A673 (cell line): ENCODE data around the gene ZFYVE9. TPM values are rescaled to one million over a fixed set of nuclear protein-coding genes. Genes with fewer than 3 reads are reported as not detected.
A peak's percentile ranks its signal among the peaks of the same experiment; 100 is the strongest.

Source experiments
- BruUV-seq: library from RNA; stranded (reverse); fragments of 400-500 nt; replicated peaks from 2 replicates; lab custom pipeline; 2021; lab: Mats Ljungman, UMichigan
- CTCF ChIA-PET: fragments of 300-600 bp; sonication (Branson Sonifier 250); formaldehyde crosslinking; loops from one replicate; lab custom pipeline; 2022; ENCODE audit warnings: antibody characterized with exemption; lab: Charles Lee
- POLR2A ChIA-PET: fragments of 300-600 bp; sonication (Branson Sonifier 250); formaldehyde crosslinking; loops from one replicate; lab custom pipeline; 2022; ENCODE audit warnings: antibody characterized with exemption; ENCODE audit not compliant: low non-redundant PET; lab: Charles Lee
- DNase-seq: peaks from one replicate; pipeline ENCODE4 v3.0.0-alpha.2; 2015; ENCODE audit warnings: low spot score
- H3K27ac ChIP-seq: fragments of 200-600 bp; sonication (generic); 2 replicates; pipeline ENCODE4 v1.5.1; 2016; ENCODE audit warnings: mixed run types, low read depth, mild to moderate bottlenecking, mixed read lengths, antibody characterized with exemption, low read length; ENCODE audit not compliant: poor library complexity, severe bottlenecking
- H3K27me3 ChIP-seq: fragments of 200-600 bp; sonication (generic); replicated peaks from 2 replicates; pipeline ENCODE4 v1.6.1; 2017; ENCODE audit warnings: mixed run types, low read depth, mild to moderate bottlenecking, mixed read lengths, antibody characterized with exemption, low read length; ENCODE audit not compliant: insufficient read depth, poor library complexity
- H3K36me3 ChIP-seq: fragments of 200-600 bp; sonication (generic); 2 replicates; pipeline ENCODE4 v1.6.1; 2016; ENCODE audit warnings: mixed run types, mild to moderate bottlenecking, mixed read lengths, antibody characterized with exemption, low read length; ENCODE audit not compliant: insufficient read depth, poor library complexity, severe bottlenecking
- H3K4me1 ChIP-seq: fragments of 200-600 bp; sonication (generic); 2 replicates; pipeline ENCODE4 v1.6.1; 2017; ENCODE audit warnings: mixed run types, mild to moderate bottlenecking, mixed read lengths, antibody characterized with exemption, low read length; ENCODE audit not compliant: insufficient read depth, poor library complexity, severe bottlenecking
- H3K4me3 ChIP-seq: fragments of 200-600 bp; sonication (generic); 2 replicates; pipeline ENCODE4 v1.5.1; 2016; ENCODE audit warnings: low read depth, mixed run types, mild to moderate bottlenecking, mixed read lengths, low read length; ENCODE audit not compliant: poor library complexity, severe bottlenecking
- H3K9me3 ChIP-seq: fragments of 200-600 bp; sonication (generic); 2 replicates; pipeline ENCODE4 v1.6.1; 2016; ENCODE audit warnings: mixed run types, low read depth, mild to moderate bottlenecking, mixed read lengths, antibody characterized with exemption, low read length; ENCODE audit not compliant: poor library complexity, severe bottlenecking
- EZH2 ChIP-seq: fragments of 200-600 bp; sonication (generic); IDR thresholded peaks from 2 replicates; pipeline ENCODE4 v1.6.1; 2017; ENCODE audit warnings: borderline replicate concordance, low read depth, mild to moderate bottlenecking, mixed read lengths, antibody characterized with exemption, low read length; ENCODE audit not compliant: poor library complexity, severe bottlenecking
- intact Hi-C: fragments of 100-400 bp; cut with micrococcal nuclease; formaldehyde crosslinking; loops from one replicate; pipeline ENCODE4 v1.10.0; 2022; ENCODE audit not compliant: unreplicated experiment
- total RNA-seq: library from RNA; stranded (reverse); gene quantifications from 2 replicates; pipeline ENCODE4 v1.2.3, GENCODE V29; 2021
- TF ChIP-seq, protein P1 (sequence below): fragments of 300-800, 200-600 bp; sonication (generic); conservative IDR thresholded peaks from 2 replicates; pipeline ENCODE4 v1.5.1; 2017; ENCODE audit warnings: low read depth, mild to moderate bottlenecking, antibody characterized with exemption, low read length, moderate library complexity, mixed read lengths

Gene ZFYVE9
- total RNA-seq, 1 experiment from 2014 or later = 19.6 TPM

DNA sequence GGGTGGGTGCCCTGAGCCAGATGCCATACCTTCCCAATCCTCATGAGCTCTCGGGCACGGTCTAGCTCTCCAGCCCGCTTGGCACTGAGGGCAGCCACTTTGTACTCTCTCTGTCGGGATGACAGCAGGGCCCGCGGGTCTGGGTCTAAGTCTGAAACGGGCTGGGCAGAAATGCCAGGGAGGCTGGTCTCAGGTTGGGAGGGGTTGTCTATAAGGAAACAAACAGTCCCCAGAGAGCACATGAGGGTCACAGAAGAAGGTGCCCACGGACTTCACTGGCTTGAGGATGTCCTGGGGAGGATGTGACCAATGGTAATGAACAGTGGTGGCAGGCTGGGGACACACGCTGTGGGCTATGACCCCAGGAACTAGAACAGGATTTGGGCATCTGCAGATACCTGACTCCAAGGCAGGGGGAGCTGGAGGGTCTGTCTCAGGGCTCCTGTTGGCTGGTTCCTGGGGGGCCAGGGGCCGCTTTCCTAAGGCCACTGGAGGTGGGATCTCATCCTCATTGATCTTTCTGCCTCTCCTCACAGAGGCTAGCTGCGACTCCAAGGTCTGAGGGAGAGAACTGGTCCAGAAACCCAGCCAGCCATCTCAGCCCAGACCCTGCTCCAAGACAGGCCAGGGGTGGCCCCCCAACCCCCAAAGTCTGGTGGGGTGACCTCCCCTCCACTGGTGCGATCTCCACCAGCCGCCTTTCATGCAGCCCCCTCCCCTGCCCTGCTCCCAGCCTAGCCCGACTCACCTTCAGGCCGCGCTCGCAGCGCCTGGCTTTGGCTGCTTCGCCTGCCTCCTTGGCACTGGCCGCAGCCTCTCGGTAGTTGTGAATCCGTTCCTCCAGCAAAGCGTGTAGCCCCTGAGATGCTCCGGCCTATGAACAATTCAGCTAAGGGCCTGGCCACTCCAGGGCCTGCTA lies 218.0 kb downstream of the ZFYVE9 start:
- DNase-seq = no peak
- Histone ChIP-seq H3K27me3 (no peaks in the 10 kb centered on the region), H3K36me3 (peaks cover 77% of the 10 kb centered on the region), H3K4me1 (peaks cover 8% of the 10 kb centered on the region), H3K9me3 (no peaks in the 10 kb centered on the region), H3K27ac (no peak overlapping the region), H3K4me3 (no peak overlapping the region)
- CTCF ChIA-PET = no interaction called here
- no TSS peak for BruUV-seq
- intact Hi-C loops = loop anchor here (10.0 kb wide), 1 partner anchor 325 kb away; no protein-coding TSS in a partner anchor
- TF ChIP-seq, protein P1, sequence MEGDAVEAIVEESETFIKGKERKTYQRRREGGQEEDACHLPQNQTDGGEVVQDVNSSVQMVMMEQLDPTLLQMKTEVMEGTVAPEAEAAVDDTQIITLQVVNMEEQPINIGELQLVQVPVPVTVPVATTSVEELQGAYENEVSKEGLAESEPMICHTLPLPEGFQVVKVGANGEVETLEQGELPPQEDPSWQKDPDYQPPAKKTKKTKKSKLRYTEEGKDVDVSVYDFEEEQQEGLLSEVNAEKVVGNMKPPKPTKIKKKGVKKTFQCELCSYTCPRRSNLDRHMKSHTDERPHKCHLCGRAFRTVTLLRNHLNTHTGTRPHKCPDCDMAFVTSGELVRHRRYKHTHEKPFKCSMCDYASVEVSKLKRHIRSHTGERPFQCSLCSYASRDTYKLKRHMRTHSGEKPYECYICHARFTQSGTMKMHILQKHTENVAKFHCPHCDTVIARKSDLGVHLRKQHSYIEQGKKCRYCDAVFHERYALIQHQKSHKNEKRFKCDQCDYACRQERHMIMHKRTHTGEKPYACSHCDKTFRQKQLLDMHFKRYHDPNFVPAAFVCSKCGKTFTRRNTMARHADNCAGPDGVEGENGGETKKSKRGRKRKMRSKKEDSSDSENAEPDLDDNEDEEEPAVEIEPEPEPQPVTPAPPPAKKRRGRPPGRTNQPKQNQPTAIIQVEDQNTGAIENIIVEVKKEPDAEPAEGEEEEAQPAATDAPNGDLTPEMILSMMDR = no peak
- no peak for TF ChIP-seq EZH2
- POLR2A ChIA-PET = interaction anchor here (0.6 kb wide), 1 partner anchor 177 kb away, joined by 6 read pairs; no protein-coding TSS in a partner anchor

DNA sequence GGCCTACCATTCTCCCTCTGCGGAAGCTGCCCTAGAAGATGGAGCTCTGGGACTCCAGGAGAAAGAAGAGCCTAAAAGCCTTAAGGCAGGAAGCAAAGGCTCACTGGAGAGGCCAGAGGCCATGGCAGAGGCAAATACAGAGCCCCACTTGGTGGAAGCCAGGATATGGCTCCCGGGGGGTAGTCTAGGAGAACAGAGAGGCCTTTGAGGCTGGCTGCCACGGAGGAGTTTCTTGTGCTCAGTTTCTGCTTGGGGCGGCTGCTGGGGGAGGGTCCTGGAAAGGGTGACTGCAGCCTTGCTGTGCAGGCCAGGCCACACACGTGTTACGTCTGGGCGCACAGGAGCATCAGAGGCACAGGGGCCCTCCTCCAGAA lies 218.7 kb downstream of the ZFYVE9 start:
- Histone ChIP-seq H3K27me3 (no peaks in the 10 kb centered on the region), H3K4me3 (no peak overlapping the region), H3K36me3 (peaks cover 70% of the 10 kb centered on the region), H3K27ac (no peak overlapping the region), H3K4me1 (peaks cover 12% of the 10 kb centered on the region), H3K9me3 (no peaks in the 10 kb centered on the region)
- intact Hi-C loops = loop anchor here (10.0 kb wide), 1 partner anchor 324 kb away; no protein-coding TSS in a partner anchor
- ChIA-PET POLR2A (interaction anchor here (0.6 kb wide), 1 partner anchor 178 kb away, joined by 6 read pairs; no protein-coding TSS in a partner anchor), CTCF (no interaction called here)
- no peak for DNase-seq
- TF ChIP-seq, protein P1 = no peak
- no peak for TF ChIP-seq EZH2
- BruUV-seq = no TSS peak

DNA sequence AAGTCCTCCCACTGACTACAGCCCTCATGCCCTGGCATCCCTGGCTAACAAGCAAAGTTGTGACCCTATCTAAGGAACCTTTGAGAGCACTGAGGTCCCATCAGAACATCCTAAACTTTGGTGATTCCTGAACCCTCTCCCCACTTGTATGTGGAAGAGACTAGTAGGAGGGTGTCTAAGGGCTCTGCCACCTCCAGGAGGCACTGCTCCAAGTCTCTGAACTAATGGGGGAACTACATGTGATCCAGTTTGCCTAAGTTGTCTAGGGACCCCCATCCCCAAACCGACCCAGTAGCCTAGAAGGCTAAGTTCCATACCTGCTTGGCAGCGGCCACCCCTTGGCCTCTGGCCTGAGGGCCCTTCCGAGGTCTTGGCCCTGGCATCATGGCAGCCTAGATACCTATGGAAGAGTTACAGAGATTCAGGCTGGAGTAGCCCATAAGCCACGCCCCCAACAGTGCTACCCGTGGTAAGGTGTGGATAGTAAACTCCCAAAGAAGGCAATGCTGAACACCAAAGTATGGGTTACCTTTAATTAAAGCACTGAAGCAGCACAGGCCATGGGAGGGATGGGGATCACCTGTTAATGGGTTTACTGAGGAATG lies 222.4 kb downstream of the ZFYVE9 start:
- peaks cover 12% of the 10 kb centered on the region for H3K4me1 ChIP-seq
- intact Hi-C loops = loop anchor here (10.0 kb wide), 1 partner anchor 320 kb away; no protein-coding TSS in a partner anchor
- no peaks in the 10 kb centered on the region for H3K27me3 ChIP-seq
- no TSS peak for BruUV-seq
- H3K36me3 ChIP-seq = peaks cover 33% of the 10 kb centered on the region
- H3K4me3 ChIP-seq = peak overlapping the region; percentile 92
- ChIA-PET POLR2A (no interaction called here), CTCF (no interaction called here)
- peak; percentile 14 for DNase-seq
- H3K9me3 ChIP-seq = no peaks in the 10 kb centered on the region
- TF ChIP-seq, protein P1 = peak; percentile 35
- TF ChIP-seq EZH2 = no peak
- peak overlapping the region; percentile 91 for H3K27ac ChIP-seq
